NT2/D1 (cell line): Measurements from ENCODE around the gene CDO1.

Experiments
- YY1 ChIP-seq: IDR thresholded peaks from 2 replicates; pipeline ENCODE4 v1.6.1; 2011; ENCODE audit not compliant: insufficient read length, insufficient read depth
- ZNF274 ChIP-seq: IDR thresholded peaks from 2 replicates; pipeline ENCODE4 v1.6.1; 2011; ENCODE audit warnings: mild to moderate bottlenecking, low read depth, low read length

- TF ChIP-seq YY1, result no peak
- no peak for TF ChIP-seq ZNF274
Observed at GRCh38 chr5:115847290-115847689, 30.8 kb upstream of the CDO1 start.
